T-helper 17 cell (primary cell): ENCODE measurements around the gene TMED4. TPM values are rescaled to one million over a fixed set of nuclear protein-coding genes. Genes with fewer than 3 reads are reported as not detected.
A peak's percentile ranks its signal among the peaks of the same experiment; 100 is the strongest.

Experiments
- ATAC-seq: fragments of 150-1000 bp; cut with Tn5 transposase; 2 replicates; pipeline ENCODE4 v1.10.0; 2021; ENCODE audit warnings: mild to moderate bottlenecking, moderate library complexity
- DNase-seq, 3 donors: peaks; one replicate each; pipeline versions ENCODE4 v3.0.0 to v3.0.0-alpha.2; 2020 to 2021
- H3K9me3 ChIP-seq: one replicate; pipeline ENCODE4 v1.7.0; 2013; ENCODE audit warnings: low read length, mild to moderate bottlenecking; ENCODE audit not compliant: control insufficient read depth, poor library complexity, severe bottlenecking
- H3K27ac Mint-ChIP-seq: one replicate; pipeline ENCODE4 v1.8.0; 2022; ENCODE audit warnings: mild to moderate bottlenecking, moderate library complexity, mixed read lengths
- H3K27me3 Mint-ChIP-seq: one replicate; pipeline ENCODE4 v1.8.0; 2022; ENCODE audit warnings: mixed read lengths
- H3K36me3 Mint-ChIP-seq: one replicate; pipeline ENCODE4 v1.8.0; 2022; ENCODE audit warnings: low read depth, mixed read lengths
- H3K4me1 Mint-ChIP-seq: one replicate; pipeline ENCODE4 v1.8.0; 2022; ENCODE audit warnings: mild to moderate bottlenecking, mixed read lengths
- H3K4me3 Mint-ChIP-seq: one replicate; pipeline ENCODE4 v1.8.0; 2022; ENCODE audit warnings: mild to moderate bottlenecking, moderate library complexity, mixed read lengths
- total RNA-seq, 4 donors: library from RNA in 2 of 4; stranded (reverse) in 2 of 4; gene quantifications; one replicate each; pipeline ENCODE4 v1.2.3 and lab custom pipeline; 2022 to 2026

TMED4 gene
- 100 to 1,000 TPM in 1 of 2 donors, 10 to 100 TPM in 1; 99.2 to 112 TPM for total RNA-seq
- 159 to 161 reads per million in 2 donors for total RNA-seq (lab: John Stamatoyannopoulos, UW)

DNA sequence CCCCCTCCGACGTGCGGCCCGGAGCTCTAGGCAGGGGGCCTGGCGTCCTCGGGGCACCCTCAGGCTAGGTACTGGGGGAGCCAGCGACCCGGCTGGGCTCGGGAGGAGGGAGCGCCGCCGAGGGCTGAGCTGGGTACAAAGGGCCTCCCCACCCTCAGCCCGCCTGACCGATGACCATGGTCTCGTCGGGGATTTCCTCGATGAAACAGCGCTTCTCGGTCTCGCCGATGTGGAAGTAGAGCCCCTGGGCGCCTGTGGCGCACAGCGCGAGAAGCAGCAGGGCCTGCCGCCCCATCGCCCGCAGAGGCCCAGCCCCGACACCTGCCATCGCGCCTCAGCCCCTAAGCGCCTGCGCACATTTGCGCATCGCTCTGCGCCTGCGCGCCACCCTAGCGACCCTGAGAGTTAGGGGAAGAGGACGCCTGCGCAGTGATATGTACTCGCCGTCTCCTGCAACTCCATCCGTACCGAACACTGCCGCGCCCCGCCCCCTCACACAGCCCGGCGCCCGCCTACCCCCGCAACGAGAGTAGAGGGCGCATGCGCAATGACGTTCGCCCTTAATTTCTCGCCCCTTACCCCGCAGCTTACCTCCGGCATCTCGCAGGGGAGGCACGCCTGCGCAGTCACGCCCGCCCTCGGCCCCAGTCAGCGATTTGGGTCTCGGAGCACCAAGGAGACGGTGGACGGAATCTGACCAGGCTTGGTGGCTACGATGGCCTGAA lies at the start of gene TMED4:
TMED4 (minus strand) TSS at position 353 of the 725 bp plus-strand sequence; CDS start at position 328, 25 bp downstream.
- Mint-ChIP-seq H3K4me3 (peak within 1 kb of the TSS; percentile 89), H3K27ac (peak within 1 kb of the TSS; percentile 99), H3K4me1 (peaks cover 23% of the 10 kb centered on the region), H3K27me3 (no peaks in the 10 kb centered on the region), H3K36me3 (peaks cover 2% of the 10 kb centered on the region)
- H3K9me3 ChIP-seq, result no peaks in the 10 kb centered on the region
- ATAC-seq (peak; percentile 89), DNase-seq (peak; percentile 100)

- Mint-ChIP-seq H3K4me1 (peaks cover 69% of the 10 kb centered on the region), H3K27me3 (no peaks in the 10 kb centered on the region), H3K36me3 (peaks cover 6% of the 10 kb centered on the region), H3K4me3 (peak overlapping the region; percentile 83), H3K27ac (peak overlapping the region; percentile 92)
- DNase-seq (peak in 1 of 3 donors; percentile 35), ATAC-seq (peak; percentile 34)
- H3K9me3 ChIP-seq, result no peaks in the 10 kb centered on the region
Observed at GRCh38 chr7:44631458-44632115, 49.6 kb upstream of the TMED4 start.

DNA sequence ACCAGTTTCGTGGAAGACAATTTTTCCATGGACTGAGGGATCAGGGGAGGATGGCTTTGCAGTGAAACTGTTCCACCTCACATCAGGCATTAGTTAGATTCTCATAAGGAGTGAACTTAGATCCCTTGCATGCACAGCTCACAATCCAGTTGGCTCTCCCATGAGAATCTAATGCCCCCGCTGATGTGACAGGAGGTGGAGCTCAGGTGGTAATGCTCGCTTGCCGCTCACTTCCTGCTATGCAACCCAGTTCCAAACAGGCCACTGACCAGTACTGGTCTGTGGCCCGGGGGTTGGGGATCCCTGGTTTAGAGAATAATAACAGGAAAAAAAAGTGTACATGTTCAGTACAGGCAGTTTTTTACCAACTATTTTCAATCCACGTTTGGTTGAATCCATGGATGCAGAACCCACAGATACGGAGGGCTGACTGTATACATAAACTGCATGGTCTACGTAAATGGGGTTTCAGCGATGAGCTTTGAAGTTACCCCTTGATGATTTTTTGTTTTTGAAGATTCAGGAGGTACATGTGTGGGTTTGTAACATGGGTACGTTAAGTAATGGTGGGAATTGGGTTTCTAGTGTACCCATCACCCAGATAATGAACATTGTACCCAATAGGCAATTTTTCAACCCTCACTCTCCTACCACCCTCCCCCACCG lies 48.9 kb upstream of the TMED4 start:
- Mint-ChIP-seq H3K4me3 (peak overlapping the region; percentile 83), H3K27ac (peak overlapping the region; percentile 92), H3K36me3 (peaks cover 6% of the 10 kb centered on the region), H3K4me1 (peaks cover 69% of the 10 kb centered on the region), H3K27me3 (no peaks in the 10 kb centered on the region)
- no peaks in the 10 kb centered on the region for H3K9me3 ChIP-seq
- DNase-seq (no peak), ATAC-seq (peak; percentile 34)

DNA sequence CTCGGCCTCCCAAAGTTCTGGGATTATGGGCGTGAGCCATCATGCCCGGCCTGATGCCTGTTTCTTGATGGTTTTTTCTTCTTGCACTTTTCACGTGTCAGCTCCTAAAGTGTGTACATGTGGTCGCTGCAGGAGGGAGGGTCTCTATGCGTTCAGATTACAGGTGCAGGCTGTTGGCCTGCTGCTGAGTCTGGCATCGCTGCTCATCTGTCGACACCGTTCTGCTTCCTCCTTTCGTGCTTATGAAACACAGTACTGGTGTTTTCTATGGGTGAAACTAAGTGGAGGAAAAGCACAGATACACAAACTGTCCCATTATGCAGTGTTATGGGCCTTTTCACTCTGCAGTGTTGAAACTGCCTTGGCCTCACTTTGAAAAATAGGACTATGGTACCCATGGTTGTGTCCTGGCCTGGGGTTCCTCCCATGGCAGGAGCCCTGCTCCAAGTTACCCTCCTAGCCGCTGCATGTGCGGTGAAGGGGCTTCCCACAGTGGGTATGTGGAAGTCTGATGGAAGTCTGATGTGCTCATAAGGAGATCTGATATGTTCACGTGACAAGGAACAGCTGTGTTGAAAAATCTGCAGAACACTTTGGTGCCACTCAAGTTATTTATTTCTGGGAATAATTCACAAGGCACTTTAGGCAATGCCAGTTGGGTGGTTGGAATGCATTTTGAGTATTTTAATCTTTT lies 47.9 kb upstream of the TMED4 start:
- Mint-ChIP-seq H3K4me1 (peaks cover 72% of the 10 kb centered on the region), H3K4me3 (peak overlapping the region; percentile 83), H3K27me3 (no peaks in the 10 kb centered on the region), H3K36me3 (peaks cover 6% of the 10 kb centered on the region), H3K27ac (peak overlapping the region; percentile 92)
- no peaks in the 10 kb centered on the region for H3K9me3 ChIP-seq
- no peak for DNase-seq
- no peak for ATAC-seq

DNA sequence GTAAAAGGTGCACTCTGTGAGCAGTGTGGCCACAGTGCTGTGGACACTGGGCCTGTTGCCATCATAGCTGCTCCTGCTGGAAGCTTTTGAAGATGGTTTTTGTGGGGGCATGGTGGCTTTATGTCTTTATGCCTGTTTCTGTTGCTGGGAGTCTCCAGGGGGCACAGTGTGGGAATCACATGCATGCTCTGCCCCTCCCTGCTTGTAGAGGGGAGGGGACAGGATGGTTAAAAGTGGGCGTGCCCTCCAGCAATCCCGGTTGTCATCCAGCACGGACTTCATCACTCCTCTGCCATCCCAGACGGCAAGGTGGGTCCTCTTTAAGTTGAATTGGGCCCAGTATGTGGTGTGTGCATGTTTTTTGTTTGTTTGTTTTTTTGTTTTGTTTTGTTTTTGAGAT lies 44.6 kb upstream of the TMED4 start:
- no peaks in the 10 kb centered on the region for H3K9me3 ChIP-seq
- peak overlapping the region; percentile 98 for H3K27ac Mint-ChIP-seq
- H3K36me3 Mint-ChIP-seq, result peaks cover 6% of the 10 kb centered on the region
- ATAC-seq (no peak), DNase-seq (no peak)
- peak overlapping the region; percentile 76 for H3K4me3 Mint-ChIP-seq
- H3K4me1 Mint-ChIP-seq, result peaks cover 74% of the 10 kb centered on the region
- H3K27me3 Mint-ChIP-seq, result no peaks in the 10 kb centered on the region

GRCh38 chr7:44625526-44626471 lies 43.8 kb upstream of the TMED4 start:
- Mint-ChIP-seq H3K36me3 (peaks cover 6% of the 10 kb centered on the region), H3K27me3 (no peaks in the 10 kb centered on the region), H3K4me1 (peaks cover 72% of the 10 kb centered on the region), H3K4me3 (peak overlapping the region; percentile 76), H3K27ac (peak overlapping the region; percentile 98)
- no peaks in the 10 kb centered on the region for H3K9me3 ChIP-seq
- DNase-seq, result no peak
- ATAC-seq, result peak; percentile 9

DNA sequence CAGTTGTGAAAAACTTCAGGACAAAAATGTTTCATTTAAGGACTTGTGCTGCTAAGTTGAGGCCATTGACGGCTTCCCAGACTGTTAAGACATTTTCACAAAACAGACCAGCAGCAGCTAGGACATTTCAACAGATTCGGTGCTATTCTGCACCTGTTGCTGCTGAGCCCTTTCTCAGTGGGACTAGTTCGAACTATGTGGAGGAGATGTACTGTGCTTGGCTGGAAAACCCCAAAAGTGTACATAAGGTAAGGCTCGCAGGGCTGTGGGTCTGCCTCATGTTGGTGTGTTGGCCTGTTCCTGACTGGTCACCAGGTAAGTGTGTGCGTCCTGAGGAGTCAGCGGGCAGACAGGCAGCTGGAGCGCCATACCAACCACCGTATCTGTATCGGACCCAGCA lies 42.3 kb upstream of the TMED4 start:
- Mint-ChIP-seq H3K27me3 (no peaks in the 10 kb centered on the region), H3K27ac (peak overlapping the region; percentile 98), H3K36me3 (peaks cover 6% of the 10 kb centered on the region), H3K4me1 (peaks cover 65% of the 10 kb centered on the region), H3K4me3 (peak overlapping the region; percentile 76)
- ATAC-seq (peak; percentile 60), DNase-seq (no peak)
- no peaks in the 10 kb centered on the region for H3K9me3 ChIP-seq

GRCh38 chr7:44622342-44623151 lies 40.5 kb upstream of the TMED4 start:
- Mint-ChIP-seq H3K4me1 (peaks cover 73% of the 10 kb centered on the region), H3K27me3 (no peaks in the 10 kb centered on the region), H3K4me3 (peak overlapping the region; percentile 76), H3K27ac (peak overlapping the region; percentile 98), H3K36me3 (peaks cover 5% of the 10 kb centered on the region)
- ATAC-seq (peak; percentile 42), DNase-seq (peak in 1 of 3 donors; percentile 26)
- no peaks in the 10 kb centered on the region for H3K9me3 ChIP-seq

GRCh38 chr7:44621750-44622103 lies 39.7 kb upstream of the TMED4 start:
- H3K4me3 Mint-ChIP-seq, result peak overlapping the region; percentile 1
- peaks cover 5% of the 10 kb centered on the region for H3K36me3 Mint-ChIP-seq
- ATAC-seq, result no peak
- H3K27ac Mint-ChIP-seq, result peak overlapping the region; percentile 98
- no peaks in the 10 kb centered on the region for H3K9me3 ChIP-seq
- no peak for DNase-seq
- no peaks in the 10 kb centered on the region for H3K27me3 Mint-ChIP-seq
- H3K4me1 Mint-ChIP-seq, result peaks cover 79% of the 10 kb centered on the region

DNA sequence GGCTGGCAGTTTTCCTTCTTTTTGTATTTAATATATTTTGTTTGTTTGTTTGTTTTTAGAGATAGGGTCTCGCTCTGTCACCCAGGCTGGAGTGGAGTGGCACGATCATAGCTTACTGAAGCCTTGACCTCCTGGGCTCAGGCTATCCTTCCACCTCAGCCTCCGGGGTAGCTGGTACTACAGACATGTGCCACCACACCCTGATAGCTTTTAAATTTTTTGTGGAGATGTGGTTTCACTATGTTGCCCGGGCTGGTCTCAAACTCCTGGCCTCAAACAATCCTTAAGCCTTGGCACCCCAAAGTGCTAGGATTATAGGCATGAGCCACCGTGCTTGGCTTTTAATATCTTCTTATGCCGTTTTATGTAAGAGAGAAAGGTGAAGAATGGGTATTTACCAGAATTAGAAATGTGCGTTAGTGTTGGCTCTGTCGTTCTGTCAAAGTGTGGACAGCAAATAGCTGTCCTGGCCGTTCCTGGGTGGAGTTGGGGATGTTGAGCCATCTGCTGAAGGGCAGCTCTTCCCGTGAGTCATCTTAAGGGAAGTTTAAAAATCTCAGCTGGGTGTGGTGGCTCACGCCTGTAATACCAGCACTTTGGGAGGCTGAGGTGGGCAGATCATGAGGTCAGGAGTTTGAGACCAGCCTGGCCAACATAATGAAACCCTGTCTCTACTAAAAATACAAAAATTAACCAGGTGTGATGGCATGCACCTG lies 39.2 kb upstream of the TMED4 start:
- ATAC-seq, result no peak
- H3K9me3 ChIP-seq, result no peaks in the 10 kb centered on the region
- no peak for DNase-seq
- Mint-ChIP-seq H3K4me1 (peaks cover 75% of the 10 kb centered on the region), H3K4me3 (peak overlapping the region; percentile 1), H3K27ac (peak overlapping the region; percentile 98), H3K27me3 (no peaks in the 10 kb centered on the region), H3K36me3 (peaks cover 5% of the 10 kb centered on the region)

- Mint-ChIP-seq H3K27ac (peak overlapping the region; percentile 98), H3K36me3 (peaks cover 5% of the 10 kb centered on the region), H3K4me3 (peak overlapping the region; percentile 76), H3K4me1 (peaks cover 72% of the 10 kb centered on the region), H3K27me3 (no peaks in the 10 kb centered on the region)
- ATAC-seq (peak; percentile 79), DNase-seq (peak in 2 of 3 donors; percentile 45 to 56)
- H3K9me3 ChIP-seq, result no peaks in the 10 kb centered on the region
Observed at GRCh38 chr7:44618753-44619152, 36.7 kb upstream of the TMED4 start.
